ENCODE data around the gene SGMS2. TPM values are rescaled to one million over a fixed set of nuclear protein-coding genes. Genes with fewer than 3 reads are reported as not detected.

SGMS2 gene
- total and polyA plus RNA-seq, 2 of the 4 experiments (the other 2 are of a cell fraction) = 13.4 to 37.5 TPM

GRCh38 chr4:107857741-107858140, 33.0 kb downstream of the SGMS2 start:
- H2AK9ac ChIP-seq (replicated peaks; ENCODE audit: low read depth, low read length, poor library complexity) = no peak overlapping the region

More at GRCh38 chr4:107857741-107858140, 33.0 kb downstream of the SGMS2 start:
- Histone ChIP-seq H2BK15ac (ENCODE audit: low read depth, low read length) (no peak overlapping the region), H4K91ac (ENCODE audit: insufficient read depth, low read depth, low read length) (no peak overlapping the region), H3K56ac (ENCODE audit: extremely low read depth, insufficient read depth, low read length) (no peak overlapping the region), H4K20me1 (ENCODE audit: insufficient read depth, low read length) (no peaks in the 10 kb centered on the region; the same call in 1 of the 2 replicates), H3K4me1 (ENCODE audit: control insufficient read depth, insufficient read depth, low read length) (no peaks in the 10 kb centered on the region), H3K4ac (ENCODE audit: low read depth, low read length) (no peak overlapping the region), H2AK5ac (ENCODE audit: low read depth, low read length) (no peak overlapping the region), H2BK5ac (ENCODE audit: low read depth, low read length, poor library complexity, severe bottlenecking) (no peak overlapping the region), H2AFZ (replicated peaks; ENCODE audit: low read length, poor library complexity) (no peak overlapping the region), H3K4me2 (ENCODE audit: low read depth, low read length) (no peak overlapping the region), H3K9me1 (ENCODE audit: insufficient read depth, low read length) (no peaks in the 10 kb centered on the region), H2BK20ac (ENCODE audit: low read depth, low read length) (no peak overlapping the region), H4K8ac (ENCODE audit: low read depth in 2 of 2, low read length in 2 of 2) (no peak overlapping the region), H3K9ac (ENCODE audit: low read depth, low read length) (no peak overlapping the region), H3K9me3 (ENCODE audit: control insufficient read depth, insufficient read depth, low read length) (no peaks in the 10 kb centered on the region), H3K18ac (ENCODE audit: low read depth, low read length) (no peak overlapping the region), H3K79me1 (ENCODE audit: low read depth in 1 of 2, low read length in 2 of 2) (peaks cover 0 to 7% of the 10 kb centered on the region in 2 experiments; a peak in 1 of 4 replicates), H3K27ac (ENCODE audit: insufficient read depth, low read length) (no peak overlapping the region), H3K27me3 (ENCODE audit: control insufficient read depth, insufficient read depth, low read length) (no peaks in the 10 kb centered on the region), H4K5ac (ENCODE audit: low read depth, low read length) (no peak overlapping the region), H3K23ac (ENCODE audit: low read depth, low read length) (no peak overlapping the region), H2BK120ac (ENCODE audit: low read depth, low read length) (no peak overlapping the region), H3K14ac (replicated peaks; ENCODE audit: low read depth, low read length) (no peak overlapping the region), H3K36me3 (ENCODE audit: control insufficient read depth, insufficient read depth, low read length) (no peaks in the 10 kb centered on the region), H3K4me3 (ENCODE audit: insufficient read depth, low read depth, low read length) (no peak overlapping the region)
- dilution Hi-C loops (cut with HindIII; ENCODE audit: low sequenced_read_pairs, unreplicated experiment) = no loop called here
- WGBS, 2 experiments (ENCODE audit: extremely low coverage in 2 of 2, insufficient read length in 1 of 2) = 100% methylated on average over 2 of the region's 4 CpGs; no CpG with 5 or more reads in 1 of the 2 experiments
- ChIA-PET POLR2A (ENCODE audit: unreplicated experiment) (no interaction called here), CTCF (no interaction called here)
- TF ChIP-seq MAZ (IDR thresholded peaks at IDR 0.05; ENCODE audit: borderline replicate concordance, low read depth, low read length) (no peak), ELK1 (IDR thresholded peaks at IDR 0.05; ENCODE audit: borderline replicate concordance, low read depth, low read length) (no peak), BHLHE40 (IDR thresholded peaks at IDR 0.05; ENCODE audit: low read depth, low read length) (no peak), NFE2L2 (IDR thresholded peaks at IDR 0.05; ENCODE audit: low read depth, low read length) (no peak), MAFK (IDR thresholded peaks at IDR 0.05; ENCODE audit: low read depth, low read length) (no peak), CHD1 (IDR thresholded peaks at IDR 0.05; ENCODE audit: low read depth, low read length) (no peak), RCOR1 (IDR thresholded peaks at IDR 0.05; ENCODE audit: insufficient replicate concordance, low read length) (no peak), POLR2A (IDR thresholded peaks at IDR 0.05; ENCODE audit: low read depth, low read length) (no peak), SMC3 (IDR thresholded peaks at IDR 0.05; ENCODE audit: low read depth, low read length) (no peak), CTCF (conservative IDR thresholded peaks at IDR 0.05; ENCODE audit: low read depth, low read length) (no peak)
- intact Hi-C loops (cut with micrococcal nuclease) = no loop called here
- DNase-seq (no peak), ATAC-seq (ENCODE audit: low read depth) (no peak)
- BruUV-seq (replicated peaks) = no TSS peak
- in situ Hi-C loops (cut with MboI; ENCODE audit: low sequenced_read_pairs) = no loop called here
